Midbrain (tissue), 1 donor: Measurements from ENCODE around the gene UNC93A.
"Not testable (repeated sequence)": the region's sequence is repeated elsewhere in the genome, so short reads cannot be mapped to it uniquely, and the experiment has no call there.

Source experiments
- DNase-seq: peaks from one replicate; lab custom pipeline; 2025; lab: John Stamatoyannopoulos, UW

The UNC93A gene

DNA sequence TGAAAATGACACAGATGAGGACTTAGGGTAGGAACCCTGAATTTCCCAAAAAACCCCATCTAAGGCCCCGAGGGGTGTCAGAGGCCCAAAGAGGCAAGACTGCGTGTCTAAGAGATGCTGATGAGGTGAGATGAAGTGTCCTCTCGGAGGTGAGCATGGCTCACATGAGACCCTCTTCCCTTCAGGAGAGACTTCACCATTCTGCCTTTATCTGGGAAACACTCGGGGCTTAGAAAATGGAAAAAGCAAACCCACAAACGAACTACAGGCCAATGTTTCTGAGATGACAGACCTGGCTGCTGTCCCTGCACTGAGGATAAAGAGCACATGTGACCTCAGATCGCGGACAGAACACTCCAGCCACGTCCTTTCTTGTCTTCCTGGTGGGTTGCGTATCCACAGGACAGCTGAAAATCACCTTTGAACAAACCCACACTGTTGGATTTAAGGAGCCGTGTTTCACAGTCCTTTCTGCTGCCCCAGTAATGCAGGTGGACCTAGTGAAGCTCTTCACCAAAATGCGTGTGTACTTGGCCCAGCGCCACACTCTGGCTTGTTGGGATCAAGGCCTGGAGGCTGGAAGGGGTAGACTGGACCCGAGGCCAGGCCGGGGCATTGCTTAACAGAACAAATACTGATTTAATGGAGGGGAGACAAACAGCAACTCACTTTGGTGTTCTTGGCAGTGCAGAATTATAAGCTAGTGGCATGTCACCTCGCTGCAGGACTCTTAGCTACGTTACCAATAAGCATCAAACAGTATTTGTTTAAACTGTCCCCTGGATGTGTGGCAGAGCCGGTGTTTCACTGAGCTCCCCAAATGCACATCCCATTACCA lies 18.5 kb downstream of the UNC93A start:
- not testable (repeated sequence) for DNase-seq

DNA sequence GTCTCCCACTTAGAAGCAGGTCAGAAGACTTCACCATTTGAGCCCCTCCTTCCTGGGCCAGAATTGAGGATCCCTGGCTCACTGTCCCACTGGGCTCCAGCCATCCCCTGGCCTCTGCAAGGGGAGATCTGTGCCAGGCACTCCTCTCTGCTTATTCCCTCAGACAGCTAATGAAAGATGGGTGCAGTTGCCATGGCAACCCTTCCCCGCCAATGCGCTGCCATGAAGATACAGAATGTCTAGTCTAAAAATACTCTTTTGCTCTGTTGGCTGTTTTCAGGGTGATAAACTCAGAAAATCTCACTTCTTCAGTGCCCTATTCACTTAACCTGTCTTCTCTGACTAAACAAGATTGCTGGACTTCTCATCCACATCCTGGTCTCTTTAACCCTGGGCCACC lies 20.2 kb downstream of the UNC93A start:
- peak; percentile 7 for DNase-seq

DNA sequence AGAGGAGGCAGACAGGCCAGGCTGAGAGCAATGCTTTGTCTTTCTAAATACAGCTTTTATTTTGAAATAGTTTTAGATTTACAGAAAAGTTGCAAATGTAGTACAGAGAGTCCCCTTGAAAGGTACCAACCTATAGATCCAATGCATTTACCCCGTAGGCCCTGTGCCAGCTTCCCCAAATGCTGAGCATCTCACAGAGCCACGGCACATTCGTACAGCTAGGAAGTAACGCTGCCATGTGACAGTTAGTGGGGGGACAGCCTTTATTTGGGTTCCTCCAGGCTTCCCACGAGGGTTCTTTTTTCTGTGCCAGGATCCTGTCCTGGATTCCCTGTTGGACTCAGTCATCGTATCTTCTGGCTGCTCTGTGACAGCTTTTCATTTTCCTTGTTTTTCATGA lies 20.6 kb downstream of the UNC93A start:
- not testable (repeated sequence) for DNase-seq

DNA sequence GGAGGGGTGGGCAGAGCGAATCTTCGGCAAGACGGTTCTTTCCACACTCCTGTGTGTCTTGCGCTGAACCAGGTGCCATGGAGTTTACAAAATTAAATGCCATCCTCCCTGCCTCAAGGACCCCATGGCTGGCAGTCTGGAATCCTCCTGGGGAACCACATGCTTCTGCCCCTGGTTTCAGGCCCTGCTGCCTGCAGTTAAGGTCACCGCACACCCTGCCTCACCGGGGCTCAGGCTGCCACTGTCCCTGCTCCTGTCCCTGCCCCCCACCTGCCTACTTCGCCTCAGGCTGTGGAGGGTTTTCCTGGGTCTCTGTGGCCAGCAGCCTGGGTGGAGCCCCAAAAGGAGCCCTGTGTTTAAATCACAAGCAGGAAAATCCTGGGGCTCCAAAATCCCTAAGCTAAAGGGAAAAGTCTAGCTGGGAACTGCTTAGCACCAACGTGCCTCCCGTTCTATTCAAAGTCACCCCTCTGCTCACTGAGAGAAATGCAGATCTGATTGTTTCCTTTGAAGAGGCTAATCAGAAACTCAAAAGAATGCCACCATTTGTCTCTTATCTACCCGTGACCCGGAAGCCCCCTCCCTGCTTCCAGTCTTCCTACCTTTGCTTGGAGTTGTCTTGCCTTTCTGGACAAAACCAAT lies 23.2 kb downstream of the UNC93A start:
- DNase-seq = no peak

DNA sequence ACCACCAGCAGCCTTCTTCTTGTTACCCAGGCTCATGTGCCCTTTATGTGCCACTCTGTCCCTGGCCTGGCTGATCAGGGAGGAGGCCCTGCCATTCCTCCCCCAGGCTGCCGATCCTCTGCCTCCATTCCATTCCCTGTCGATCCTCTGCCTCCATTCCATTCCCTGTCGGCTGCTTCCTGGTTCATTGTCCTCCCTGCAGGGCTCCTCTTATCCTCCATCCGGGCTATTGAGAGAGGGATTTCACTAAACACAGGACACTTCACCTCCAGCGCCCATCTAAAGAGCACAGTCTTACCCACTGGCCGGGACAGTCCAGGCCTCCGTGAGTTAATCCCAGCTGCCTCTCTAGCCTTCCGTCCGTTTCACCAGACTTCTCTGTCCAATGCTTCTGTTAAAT lies 26.1 kb downstream of the UNC93A start:
- DNase-seq = no peak

DNA sequence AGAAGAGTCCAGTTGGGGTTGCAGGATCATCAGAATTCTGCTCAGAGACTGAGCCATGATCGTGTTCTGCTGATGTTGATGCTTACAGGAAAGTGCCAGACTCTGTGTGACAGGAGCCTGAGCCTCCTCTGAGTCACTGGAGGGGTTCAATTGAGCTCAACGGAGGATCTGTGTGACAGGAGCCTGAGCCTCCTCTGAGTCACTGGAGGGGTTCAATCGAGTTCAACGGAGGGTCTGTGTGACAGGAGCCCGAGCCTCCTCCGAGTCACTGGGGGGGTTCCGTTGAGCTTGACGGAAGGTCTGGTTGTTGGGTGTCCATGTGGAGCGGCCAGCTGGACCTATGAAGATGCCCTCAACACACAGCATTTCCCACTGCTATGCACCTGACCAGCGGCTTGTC lies 27.2 kb downstream of the UNC93A start:
- DNase-seq = not testable (repeated sequence)

DNA sequence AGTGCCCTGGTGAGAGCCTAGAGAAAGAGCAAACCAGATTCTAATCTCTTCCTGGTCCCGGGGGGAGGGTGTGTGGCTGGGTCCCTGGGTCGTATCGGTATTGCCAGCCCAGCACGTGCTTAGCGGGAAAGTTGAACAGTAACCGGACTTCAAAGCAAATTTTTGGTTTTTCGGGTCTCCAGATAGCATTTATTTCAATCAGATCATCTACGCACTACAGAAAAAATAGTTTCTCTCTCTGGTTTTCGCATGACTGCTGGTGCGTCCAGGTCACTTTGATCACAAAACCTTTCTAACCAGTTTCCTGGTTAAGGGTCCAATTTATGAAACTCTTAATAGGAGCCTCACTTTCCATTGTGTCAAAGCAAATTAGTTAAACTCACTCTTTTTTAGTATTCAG lies 27.7 kb downstream of the UNC93A start:
- DNase-seq = not testable (repeated sequence)

DNA sequence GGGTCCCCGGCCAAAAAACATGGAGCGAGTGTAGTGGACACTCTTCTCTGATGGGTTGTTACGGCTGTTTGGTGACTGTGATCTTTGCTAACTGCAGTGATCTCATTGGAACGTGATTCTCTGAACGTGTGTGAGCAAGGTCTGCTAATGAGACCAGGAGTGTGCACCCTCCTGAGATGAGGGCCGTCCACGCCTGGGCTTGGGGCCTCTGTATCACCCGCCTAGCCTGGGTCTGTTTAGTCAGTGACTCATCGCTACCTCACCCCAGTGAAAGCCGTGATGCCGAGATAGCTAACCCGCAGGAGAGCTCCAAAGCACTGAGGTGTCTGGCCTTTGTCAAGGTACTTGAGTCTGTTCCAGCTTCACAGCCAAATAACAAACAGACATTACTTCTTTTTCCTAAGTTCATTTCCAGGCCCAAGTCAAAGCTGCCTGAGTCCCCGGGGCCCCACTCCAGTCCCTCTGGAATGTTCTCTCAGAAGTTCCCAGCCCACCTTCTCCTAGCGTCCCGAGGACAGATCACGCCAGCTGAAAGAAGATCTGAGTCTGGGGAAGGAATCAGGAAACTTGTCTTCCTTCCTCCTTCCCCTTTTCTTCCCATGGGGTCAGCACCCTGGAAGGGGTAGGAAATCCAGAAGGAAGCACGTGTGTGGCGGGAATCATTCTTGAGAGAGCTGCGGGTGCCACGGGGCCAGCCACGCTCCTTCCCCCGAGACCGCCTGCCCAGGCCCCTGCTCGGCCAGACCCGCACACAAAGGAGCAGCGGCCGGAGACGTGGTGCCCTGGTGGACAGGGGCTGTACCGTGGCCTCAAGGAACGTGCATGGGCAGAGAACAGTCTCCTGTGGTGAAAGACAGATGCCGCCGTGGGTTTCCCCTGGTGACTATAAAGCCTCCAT lies 29.0 kb downstream of the UNC93A start:
- not testable (repeated sequence) for DNase-seq

DNA sequence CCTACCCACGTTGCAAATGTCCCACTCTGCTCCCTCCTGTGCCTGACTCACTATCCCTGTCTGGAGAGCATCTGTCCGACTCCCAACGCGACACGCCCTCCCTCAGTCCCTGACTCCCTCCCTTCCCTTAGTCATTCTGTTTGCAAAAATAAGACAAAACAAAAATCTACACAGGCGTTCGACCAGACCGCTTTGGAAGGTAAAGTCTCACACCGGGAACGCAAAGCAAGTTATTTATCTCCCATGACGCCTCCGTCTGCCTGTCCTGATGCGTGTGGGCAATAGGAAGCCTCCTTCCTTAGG lies 29.6 kb downstream of the UNC93A start:
- not testable (repeated sequence) for DNase-seq

DNA sequence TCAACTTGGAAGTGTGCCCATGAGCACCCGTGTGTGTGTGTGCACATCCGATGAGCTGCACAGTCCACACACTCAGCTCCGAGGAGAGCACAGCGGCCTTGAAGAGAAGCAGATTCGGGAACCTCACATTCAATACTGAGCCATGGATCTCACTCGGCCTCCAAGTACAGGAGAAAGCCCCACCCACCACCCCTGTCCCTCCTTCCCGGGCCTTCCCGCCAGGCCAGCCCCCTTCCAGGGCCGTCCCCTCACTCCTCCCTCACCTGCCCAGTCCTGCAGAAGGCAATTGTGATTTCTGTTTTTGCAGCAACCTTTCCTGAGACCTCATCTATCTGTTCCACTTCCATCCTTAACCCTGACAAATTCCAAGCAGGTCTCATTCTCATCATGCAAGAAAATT lies 30.1 kb downstream of the UNC93A start:
- DNase-seq = not testable (repeated sequence)

DNA sequence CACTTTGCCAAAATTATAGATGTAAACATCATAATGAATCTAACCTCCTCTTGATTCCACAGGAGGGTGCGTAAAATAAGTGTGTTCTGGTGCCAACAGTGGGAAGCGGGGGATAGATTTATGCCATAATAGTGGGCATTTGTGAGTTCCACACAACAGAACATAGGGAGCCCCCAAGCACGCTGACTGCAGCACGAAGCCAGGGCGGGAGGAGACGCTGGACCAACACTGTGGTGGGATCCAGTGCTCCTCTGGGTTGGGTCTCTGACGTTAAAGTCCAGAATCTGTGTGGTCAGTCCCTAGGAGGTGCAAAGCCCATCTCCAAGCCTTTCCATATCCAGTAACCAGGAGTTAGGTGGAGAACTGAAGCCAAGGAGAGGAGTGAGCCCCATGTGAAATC lies 32.0 kb downstream of the UNC93A start:
- no peak for DNase-seq

DNA sequence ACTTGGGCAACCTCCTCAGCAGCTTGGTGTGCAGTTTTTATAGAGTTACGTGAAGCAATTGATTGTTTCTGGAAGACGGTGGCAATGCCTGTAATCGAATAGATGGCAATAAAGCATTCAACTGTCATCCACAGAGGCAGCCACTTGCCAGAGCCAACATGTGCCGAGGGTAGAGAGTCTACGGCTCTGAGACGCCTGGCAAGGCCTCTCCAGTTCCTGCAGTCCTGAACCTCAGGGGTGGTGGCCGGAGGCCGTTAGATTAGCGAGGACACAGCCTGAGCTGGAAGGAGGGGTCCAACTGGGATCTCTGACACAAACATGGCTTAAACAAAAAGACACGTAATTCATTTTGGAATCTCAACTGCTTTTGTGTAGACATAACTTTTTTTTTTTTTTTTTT lies 33.0 kb downstream of the UNC93A start:
- no peak for DNase-seq

DNA sequence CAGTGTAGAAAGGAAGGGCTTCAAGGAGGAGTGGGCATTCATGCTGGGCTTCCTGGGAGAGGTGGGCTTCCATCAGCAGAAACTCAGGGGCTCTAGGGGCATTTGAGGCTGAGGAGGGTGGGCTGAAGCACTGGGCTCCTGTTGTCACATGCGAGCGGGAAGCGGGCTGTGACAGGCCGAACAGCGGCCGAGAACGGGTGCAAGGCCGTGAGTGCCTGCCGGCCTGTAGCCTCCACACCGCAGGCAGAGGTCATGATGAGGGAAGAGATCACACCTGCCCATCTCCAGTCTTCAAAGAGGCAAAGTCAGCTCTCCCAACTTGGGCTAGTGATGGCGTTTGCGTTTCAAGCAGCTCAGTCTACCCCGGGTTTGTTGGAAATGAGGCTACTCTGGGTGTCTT lies 34.7 kb downstream of the UNC93A start:
- no peak for DNase-seq

DNA sequence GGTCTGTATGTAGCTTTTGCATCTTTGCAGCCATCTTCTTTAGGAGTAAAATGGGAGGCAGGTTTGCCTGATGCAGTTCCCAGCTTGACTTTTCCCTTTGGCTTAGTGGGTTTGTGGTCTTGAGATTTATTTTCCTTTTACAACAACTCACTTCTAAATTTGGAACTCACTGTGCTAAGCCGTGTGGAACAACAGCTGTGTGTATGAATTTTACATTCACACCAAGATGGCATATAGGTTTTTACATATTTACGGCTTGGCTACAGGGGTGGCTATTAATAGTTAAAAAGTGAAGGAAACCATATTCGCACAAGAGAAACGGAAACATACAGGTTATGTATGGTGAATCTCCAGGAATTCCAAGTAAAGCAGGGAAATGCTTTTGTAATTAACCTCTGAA lies 36.3 kb downstream of the UNC93A start:
- DNase-seq = no peak

DNA sequence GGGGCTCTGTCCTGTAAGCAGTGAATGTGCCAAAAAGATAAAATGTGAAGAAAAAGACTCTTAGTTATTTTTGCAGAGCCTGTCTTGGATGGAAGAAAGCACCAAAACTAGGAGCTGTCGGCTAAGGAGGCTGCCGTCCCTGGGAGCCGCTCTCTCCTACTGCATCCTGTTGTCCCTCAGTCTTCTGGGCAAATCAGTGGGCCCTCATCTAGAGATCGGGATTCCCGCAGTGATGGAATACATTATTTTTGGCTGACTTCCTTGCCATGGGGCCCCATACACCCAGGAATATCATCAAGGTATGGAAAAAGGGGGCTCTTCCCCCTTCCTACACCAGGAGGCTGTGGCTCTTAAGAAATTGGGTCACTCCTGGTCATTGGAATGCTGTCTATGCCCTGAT lies 37.0 kb downstream of the UNC93A start:
- no peak for DNase-seq

DNA sequence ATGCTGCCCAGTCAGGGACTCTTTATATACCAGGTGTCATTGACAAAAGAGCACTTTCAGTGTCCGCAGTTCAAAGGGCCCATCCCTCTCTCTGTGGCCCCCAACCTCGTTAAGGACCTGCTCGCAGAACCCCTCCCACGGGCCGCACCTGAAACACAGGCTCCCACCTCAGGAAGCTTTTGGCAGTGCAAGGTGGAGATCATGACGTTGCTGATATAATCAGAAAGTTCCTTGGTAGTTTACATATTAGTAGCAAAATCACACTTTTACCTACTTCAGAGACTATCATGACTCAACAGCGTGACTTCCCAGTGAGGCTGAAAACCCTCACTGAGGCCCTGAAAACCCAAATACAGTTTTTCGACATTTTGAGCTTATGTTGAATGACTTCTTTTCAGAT lies 37.9 kb downstream of the UNC93A start:
- DNase-seq = no peak

DNA sequence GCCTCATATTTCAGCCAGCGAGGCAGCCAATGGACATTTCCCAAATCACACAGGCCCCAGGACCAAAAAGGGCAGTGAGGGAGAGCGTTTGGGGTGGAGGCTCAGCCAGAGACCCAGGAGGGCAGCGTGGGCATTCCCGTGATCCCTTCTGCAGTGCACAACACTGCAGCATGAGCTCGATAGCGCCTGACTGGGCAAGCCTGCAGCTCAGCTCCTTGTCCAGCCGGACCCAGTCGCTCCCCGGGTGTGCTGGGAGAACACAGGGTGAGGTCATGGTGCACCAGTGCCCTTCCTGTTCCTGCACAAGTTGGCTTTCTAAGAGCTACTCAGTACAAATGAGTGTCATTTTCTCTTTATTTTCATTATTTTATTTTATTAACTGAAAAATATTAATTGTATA lies 39.6 kb downstream of the UNC93A start:
- DNase-seq = no peak

DNA sequence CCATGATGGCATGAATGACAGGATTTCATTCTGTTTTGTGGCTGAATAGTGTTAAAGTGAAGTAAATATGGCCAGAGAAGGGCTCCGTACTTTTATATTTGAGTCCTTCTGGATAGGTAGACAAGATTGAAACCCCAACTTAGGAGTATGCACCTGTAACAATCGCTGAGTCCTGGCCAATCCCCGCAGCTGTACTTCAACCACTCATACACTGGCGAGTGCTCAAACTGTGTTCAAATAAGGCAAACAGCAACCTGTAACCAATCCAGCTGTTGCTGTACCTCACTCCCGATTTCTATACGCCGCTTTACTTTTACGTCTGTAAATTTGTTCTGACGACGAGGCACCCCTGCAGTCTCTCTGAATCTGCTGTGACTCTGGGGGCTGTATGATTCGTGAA lies 40.5 kb downstream of the UNC93A start:
- DNase-seq = no peak

DNA sequence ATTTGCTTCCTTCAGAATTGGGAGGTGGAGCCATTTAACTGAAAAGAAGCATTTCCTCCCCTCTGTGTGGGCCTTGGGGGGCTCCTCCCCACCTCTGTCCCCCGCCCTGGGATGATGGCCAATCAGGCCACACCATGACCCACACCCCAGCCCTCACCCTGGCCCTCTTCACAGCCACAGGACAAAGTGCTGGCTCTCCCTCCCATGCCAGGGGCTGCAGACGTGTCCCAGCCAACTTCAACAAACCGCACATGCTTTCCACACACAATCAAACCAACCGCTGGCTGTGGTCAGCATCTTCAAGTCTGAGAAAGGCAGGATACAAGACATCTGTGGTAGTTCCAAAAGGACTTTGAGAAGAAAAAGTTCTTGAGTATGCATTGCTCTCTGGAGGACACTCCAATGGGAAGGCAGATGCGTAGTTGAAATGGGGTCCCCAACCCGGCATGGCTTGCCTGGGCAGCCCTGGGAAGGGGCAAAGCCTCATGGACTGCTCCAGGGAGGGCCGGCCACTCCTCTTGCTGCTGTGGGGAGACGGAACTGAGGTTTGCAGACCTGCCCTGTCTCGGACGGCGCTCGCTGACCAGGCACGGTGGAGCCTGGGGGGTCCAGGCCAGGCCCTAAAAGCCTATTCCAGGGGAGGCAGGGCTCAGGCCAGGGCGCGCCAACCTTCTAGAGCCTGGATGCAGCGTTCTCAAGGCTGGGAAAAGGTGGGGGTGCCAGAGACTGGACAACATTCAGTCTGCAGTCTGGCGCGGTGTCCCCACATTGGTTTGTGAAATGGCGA lies 45.9 kb downstream of the UNC93A start:
- DNase-seq = no peak

DNA sequence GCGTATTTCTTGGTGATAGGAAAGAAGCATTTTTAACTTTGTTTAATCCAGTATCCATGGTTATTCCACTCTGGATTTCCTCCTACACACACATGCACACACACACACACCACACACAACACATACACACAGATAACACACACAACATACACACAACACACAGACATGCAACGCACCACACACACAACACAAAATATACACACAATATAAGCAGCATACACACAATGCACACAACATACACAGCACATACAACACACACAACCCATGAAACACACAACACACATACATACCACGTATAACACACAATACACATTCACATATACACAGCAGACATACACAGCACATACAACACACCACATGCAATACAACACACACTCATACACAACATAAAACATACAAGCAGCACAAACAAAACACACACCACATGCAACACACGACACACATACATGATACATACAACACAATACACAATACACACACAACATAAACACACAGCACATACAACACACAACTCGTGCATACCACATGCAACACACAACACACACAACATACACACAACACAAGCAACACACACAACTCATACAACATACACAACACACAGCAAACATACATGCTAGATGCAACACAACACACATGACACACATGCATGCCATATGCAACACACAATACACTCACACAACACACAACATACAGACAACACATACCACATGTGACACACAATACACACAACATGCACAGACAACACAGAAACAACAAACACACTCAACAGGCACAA lies 46.7 kb downstream of the UNC93A start:
- DNase-seq = no peak

DNA sequence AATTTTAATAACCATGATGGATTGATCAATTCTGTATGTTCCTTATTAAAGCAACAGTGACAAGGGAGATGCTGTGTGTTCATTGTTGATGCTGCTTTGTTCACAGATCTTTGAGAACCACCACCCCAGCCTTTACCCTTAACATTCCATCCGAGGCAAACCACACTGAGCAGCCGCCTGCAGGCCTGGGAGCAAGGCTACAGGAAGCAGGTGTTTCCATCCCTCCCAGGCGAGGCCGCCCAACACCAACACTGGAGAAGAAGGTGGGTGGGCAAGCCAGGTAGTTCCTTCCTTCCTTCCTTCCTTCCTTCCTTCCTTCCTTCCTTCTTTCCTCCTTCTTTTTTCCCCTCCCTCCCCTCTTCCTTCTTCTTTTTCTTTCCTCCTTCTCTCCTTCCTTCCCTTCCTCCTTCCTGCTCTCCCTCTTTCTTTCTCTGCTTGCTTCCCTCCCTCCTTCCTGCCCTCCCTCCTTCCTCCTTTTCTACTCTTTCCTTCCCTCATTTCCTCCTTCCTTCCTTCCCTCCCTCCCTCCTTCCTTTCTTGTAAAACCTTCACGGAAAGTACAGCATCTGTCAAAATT lies 47.5 kb downstream of the UNC93A start:
- no peak for DNase-seq
